GM23248 (cell line): Measurements from ENCODE around the gene GALNT10. TPM values are rescaled to one million over a fixed set of nuclear protein-coding genes. Genes with fewer than 3 reads are reported as not detected.

ENCODE experiments used
- DNase-seq: peaks from one replicate; pipeline ENCODE4 v3.0.0-alpha.2; 2015
- H2AFZ ChIP-seq: fragments of 200-600 bp; sonication (generic); 2 replicates; pipeline ENCODE4 v1.6.1; 2016; ENCODE audit warnings: antibody characterized with exemption
- H3F3A ChIP-seq: fragments of 200-600 bp; sonication (generic); 2 replicates; pipeline ENCODE4 v1.6.1; 2016; ENCODE audit warnings: mild to moderate bottlenecking, antibody characterized with exemption, mixed run types; ENCODE audit not compliant: insufficient read depth
- H3K27ac ChIP-seq: fragments of 200-600 bp; sonication (generic); 2 replicates; pipeline ENCODE4 v1.5.1; 2016; ENCODE audit warnings: mild to moderate bottlenecking
- H3K27me3 ChIP-seq: fragments of 200-600 bp; sonication (generic); replicated peaks from 2 replicates; pipeline ENCODE4 v1.6.1; 2016; ENCODE audit warnings: mild to moderate bottlenecking; ENCODE audit not compliant: insufficient read depth
- H3K36me3 ChIP-seq: fragments of 200-600 bp; sonication (generic); 2 replicates; pipeline ENCODE4 v1.6.1; 2016; ENCODE audit warnings: low read depth, mild to moderate bottlenecking
- H3K4me1 ChIP-seq: fragments of 200-600 bp; sonication (generic); 2 replicates; pipeline ENCODE4 v1.6.1; 2016; ENCODE audit warnings: mild to moderate bottlenecking; ENCODE audit not compliant: insufficient read depth
- H3K4me2 ChIP-seq: fragments of 200-600 bp; sonication (generic); one replicate; pipeline ENCODE4 v1.6.1; 2016; ENCODE audit warnings: mild to moderate bottlenecking; ENCODE audit not compliant: unreplicated experiment
- H3K4me3 ChIP-seq: fragments of 200-600 bp; sonication (generic); 2 replicates; pipeline ENCODE4 v1.5.1; 2016; ENCODE audit warnings: mild to moderate bottlenecking
- H3K79me2 ChIP-seq: fragments of 200-600 bp; sonication (generic); 2 replicates; pipeline ENCODE4 v1.6.1; 2016; ENCODE audit warnings: mild to moderate bottlenecking; ENCODE audit not compliant: insufficient read depth
- H3K9ac ChIP-seq: fragments of 200-600 bp; sonication (generic); 2 replicates; pipeline ENCODE4 v1.6.1; 2016; ENCODE audit warnings: mild to moderate bottlenecking
- H3K9me2 ChIP-seq: fragments of 200-600 bp; sonication (generic); 2 replicates; pipeline ENCODE4 v1.6.1; 2016; ENCODE audit warnings: mixed run types, mild to moderate bottlenecking, moderate library complexity; ENCODE audit not compliant: insufficient read depth
- H3K9me3 ChIP-seq: fragments of 200-600 bp; sonication (generic); one replicate; pipeline ENCODE4 v1.6.1; 2017; ENCODE audit warnings: low read depth
- H4K20me1 ChIP-seq: fragments of 200-600 bp; sonication (generic); 2 replicates; pipeline ENCODE4 v1.6.0; 2016; ENCODE audit not compliant: insufficient read depth
- EZH2 ChIP-seq: fragments of 200-600 bp; sonication (generic); IDR thresholded peaks from 2 replicates; pipeline ENCODE4 v1.6.1; 2018; ENCODE audit warnings: antibody characterized with exemption, mild to moderate bottlenecking; ENCODE audit not compliant: insufficient read depth, poor library complexity, severe bottlenecking
- EZH2phosphoT487 ChIP-seq: fragments of 200-600 bp; sonication (generic); IDR thresholded peaks from 2 replicates; pipeline ENCODE4 v1.6.1; 2018; ENCODE audit warnings: antibody characterized with exemption, moderate library complexity, mild to moderate bottlenecking, low read depth; ENCODE audit not compliant: insufficient read depth
- WGBS, 2 experiments: methylation state at CpG; one replicate each; pipeline ENCODE4 v1.1.6; 2015 to 2017; ENCODE audit warnings: low lambda C conversion rate in 2 of 2, low coverage in 1 of 2; ENCODE audit errors: missing lambda C conversion rate in 2 of 2; 5-methylcytosine and 5-hydroxymethylcytosine counted together
- in situ Hi-C: fragments of 300-500 bp; cut with MboI; formaldehyde crosslinking; loops from 2 replicates; pipeline ENCODE4 v1.15.0; 2020
- polyA plus RNA-seq: library from polyadenylated mRNA; unstranded; fragments of >200 nt; fragmentation: Nextera tagmentation; extraction: Ambion mirVana; gene quantifications from 2 replicates; pipeline ENCODE4 v1.2.1, GENCODE V29; 2016
- total RNA-seq: library from RNA; depleted of rRNA; stranded (reverse); fragments of >200 nt; shearing (Covaris generic); gene quantifications from 2 replicates; pipeline ENCODE4 v1.2.3, GENCODE V29; 2014

The GALNT10 gene
- total and polyA plus RNA-seq, 2 experiments from 2014 or later: 23.3 to 67.9 TPM

DNA sequence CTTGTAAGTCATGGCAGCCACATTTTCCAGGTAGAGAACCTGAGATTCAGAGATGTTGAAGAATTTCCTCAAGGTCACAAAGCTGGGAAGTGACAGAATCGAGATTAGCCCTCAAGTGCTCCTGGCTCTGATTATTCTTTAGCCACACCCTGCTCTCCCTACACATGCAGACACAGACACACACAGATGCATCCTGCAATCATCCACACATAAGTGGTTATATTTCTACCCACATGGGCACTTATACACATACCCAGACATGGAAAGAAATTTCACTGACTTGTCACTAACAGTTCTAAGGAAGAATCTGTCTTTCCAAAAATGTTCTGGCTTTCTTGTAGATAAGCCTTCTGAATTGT is 32.2 kb upstream of the GALNT10 start:
- no peaks in the 10 kb centered on the region for H3K36me3 ChIP-seq
- no peak overlapping the region for H2AFZ ChIP-seq
- peaks cover 9% of the 10 kb centered on the region; the same call in 1 of the 2 replicates for H3K4me1 ChIP-seq
- H4K20me1 ChIP-seq: no peaks in the 10 kb centered on the region
- H3K4me3 ChIP-seq: no peak overlapping the region
- no peaks in the 10 kb centered on the region for H3K9me3 ChIP-seq
- H3K27ac ChIP-seq: no peak overlapping the region
- in situ Hi-C loops: loop anchor here (25.0 kb wide), 1 partner anchor 1621 kb away; no protein-coding TSS in a partner anchor
- no peaks in the 10 kb centered on the region for H3K9me2 ChIP-seq
- peaks cover 14% of the 10 kb centered on the region for H3F3A ChIP-seq
- H3K79me2 ChIP-seq: no peaks in the 10 kb centered on the region
- no peak overlapping the region for H3K9ac ChIP-seq
- H3K4me2 ChIP-seq: no peak overlapping the region
- TF ChIP-seq EZH2phosphoT487: no peak
- TF ChIP-seq EZH2: no peak
- WGBS, 2 experiments: 90 to 95% methylated on average over 1 of the region's 1 CpG
- DNase-seq: no peak
- no peaks in the 10 kb centered on the region; the same call in 1 of the 2 replicates for H3K27me3 ChIP-seq

DNA sequence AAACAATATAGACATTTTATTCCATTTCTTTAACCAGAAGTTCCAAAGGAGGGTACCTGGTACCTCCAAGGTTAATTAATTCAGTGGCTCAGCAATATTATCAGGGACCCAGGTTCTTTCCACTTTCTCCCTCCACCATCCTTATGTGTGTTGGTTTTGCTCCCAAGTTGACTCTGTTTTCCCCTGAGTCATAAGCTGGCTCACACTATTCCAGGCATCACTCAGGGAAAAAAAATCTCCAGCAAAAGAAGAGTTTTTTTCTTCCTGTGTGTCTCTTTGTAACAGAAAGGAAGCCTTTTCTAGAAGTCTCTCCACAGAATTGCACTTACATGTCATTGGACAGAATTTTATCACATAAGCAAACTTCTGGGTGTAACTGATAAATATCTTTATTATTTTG is 31.2 kb upstream of the GALNT10 start:
- H3K4me1 ChIP-seq: peaks cover 9% of the 10 kb centered on the region; the same call in 1 of the 2 replicates
- H3K4me2 ChIP-seq: no peak overlapping the region
- H3K9ac ChIP-seq: no peak overlapping the region
- no peaks in the 10 kb centered on the region for H4K20me1 ChIP-seq
- peaks cover 4% of the 10 kb centered on the region; the same call in 1 of the 2 replicates for H3K27me3 ChIP-seq
- H2AFZ ChIP-seq: no peak overlapping the region
- H3K36me3 ChIP-seq: no peaks in the 10 kb centered on the region
- H3K9me3 ChIP-seq: no peaks in the 10 kb centered on the region
- in situ Hi-C loops: loop anchor here (25.0 kb wide), 1 partner anchor 1622 kb away; no protein-coding TSS in a partner anchor
- H3K79me2 ChIP-seq: no peaks in the 10 kb centered on the region
- no peak for TF ChIP-seq EZH2phosphoT487
- TF ChIP-seq EZH2: no peak
- H3F3A ChIP-seq: peaks cover 14% of the 10 kb centered on the region
- H3K4me3 ChIP-seq: no peak overlapping the region
- DNase-seq: peak; percentile 75
- no peaks in the 10 kb centered on the region for H3K9me2 ChIP-seq
- H3K27ac ChIP-seq: no peak overlapping the region

- Histone ChIP-seq H3K79me2 (no peaks in the 10 kb centered on the region), H3F3A (peaks cover 14% of the 10 kb centered on the region), H3K36me3 (no peaks in the 10 kb centered on the region), H3K4me3 (no peak overlapping the region), H3K4me2 (no peak overlapping the region), H3K4me1 (peaks cover 9% of the 10 kb centered on the region; the same call in 1 of the 2 replicates), H2AFZ (no peak overlapping the region), H3K27me3 (peaks cover 16% of the 10 kb centered on the region), H4K20me1 (no peaks in the 10 kb centered on the region), H3K9ac (no peak overlapping the region), H3K9me2 (no peaks in the 10 kb centered on the region), H3K27ac (no peak overlapping the region), H3K9me3 (no peaks in the 10 kb centered on the region)
- in situ Hi-C loops: loop anchor here (25.0 kb wide), 1 partner anchor 1625 kb away; no protein-coding TSS in a partner anchor
- 30 to 35% methylated on average over 6 of the region's 6 CpGs for WGBS, 2 experiments
- no peak for TF ChIP-seq EZH2phosphoT487
- TF ChIP-seq EZH2: no peak
- no peak for DNase-seq
These were observed 27.9 kb upstream of the GALNT10 start for GRCh38 chr5:154162539-154163151.

- WGBS, 2 experiments: 95% methylated on average over 4 of the region's 4 CpGs
- no peak overlapping the region for H3K4me2 ChIP-seq
- no peaks in the 10 kb centered on the region for H3K9me2 ChIP-seq
- H3K9me3 ChIP-seq: no peaks in the 10 kb centered on the region
- H3K4me3 ChIP-seq: no peak overlapping the region
- TF ChIP-seq EZH2 (no peak), EZH2phosphoT487 (no peak)
- H3K27ac ChIP-seq: no peak overlapping the region
- no peak overlapping the region for H2AFZ ChIP-seq
- no peaks in the 10 kb centered on the region for H4K20me1 ChIP-seq
- peaks cover 14% of the 10 kb centered on the region for H3F3A ChIP-seq
- no peaks in the 10 kb centered on the region for H3K79me2 ChIP-seq
- no peaks in the 10 kb centered on the region for H3K36me3 ChIP-seq
- no peak overlapping the region for H3K9ac ChIP-seq
- in situ Hi-C loops: loop anchor here (25.0 kb wide), 1 partner anchor 1626 kb away; no protein-coding TSS in a partner anchor
- H3K27me3 ChIP-seq: peaks cover 16% of the 10 kb centered on the region
- H3K4me1 ChIP-seq: 0 out of 2 replicates have a peak, but pooled peaks cover 9% of the 10 kb centered on the region
- no peak for DNase-seq
These were observed 26.9 kb upstream of the GALNT10 start for GRCh38 chr5:154163327-154164248.
